A673 (cell line): ENCODE data around the gene NOS3. TPM values are rescaled to one million over a fixed set of nuclear protein-coding genes. Genes with fewer than 3 reads are reported as not detected.

Source experiments
- BruUV-seq: library from RNA; stranded (reverse); fragments of 400-500 nt; replicated peaks from 2 replicates; lab custom pipeline; 2021; lab: Mats Ljungman, UMichigan
- CTCF ChIA-PET: fragments of 300-600 bp; sonication (Branson Sonifier 250); formaldehyde crosslinking; loops from one replicate; lab custom pipeline; 2022; ENCODE audit warnings: antibody characterized with exemption; lab: Charles Lee
- POLR2A ChIA-PET: fragments of 300-600 bp; sonication (Branson Sonifier 250); formaldehyde crosslinking; loops from one replicate; lab custom pipeline; 2022; ENCODE audit warnings: antibody characterized with exemption; ENCODE audit not compliant: low non-redundant PET; lab: Charles Lee
- DNase-seq: peaks from one replicate; pipeline ENCODE4 v3.0.0-alpha.2; 2015; ENCODE audit warnings: low spot score
- H3K27ac ChIP-seq: fragments of 200-600 bp; sonication (generic); 2 replicates; pipeline ENCODE4 v1.5.1; 2016; ENCODE audit warnings: mixed run types, low read depth, mild to moderate bottlenecking, mixed read lengths, antibody characterized with exemption, low read length; ENCODE audit not compliant: poor library complexity, severe bottlenecking
- H3K27me3 ChIP-seq: fragments of 200-600 bp; sonication (generic); replicated peaks from 2 replicates; pipeline ENCODE4 v1.6.1; 2017; ENCODE audit warnings: mixed run types, low read depth, mild to moderate bottlenecking, mixed read lengths, antibody characterized with exemption, low read length; ENCODE audit not compliant: insufficient read depth, poor library complexity
- H3K36me3 ChIP-seq: fragments of 200-600 bp; sonication (generic); 2 replicates; pipeline ENCODE4 v1.6.1; 2016; ENCODE audit warnings: mixed run types, mild to moderate bottlenecking, mixed read lengths, antibody characterized with exemption, low read length; ENCODE audit not compliant: insufficient read depth, poor library complexity, severe bottlenecking
- H3K4me1 ChIP-seq: fragments of 200-600 bp; sonication (generic); 2 replicates; pipeline ENCODE4 v1.6.1; 2017; ENCODE audit warnings: mixed run types, mild to moderate bottlenecking, mixed read lengths, antibody characterized with exemption, low read length; ENCODE audit not compliant: insufficient read depth, poor library complexity, severe bottlenecking
- H3K4me3 ChIP-seq: fragments of 200-600 bp; sonication (generic); 2 replicates; pipeline ENCODE4 v1.5.1; 2016; ENCODE audit warnings: low read depth, mixed run types, mild to moderate bottlenecking, mixed read lengths, low read length; ENCODE audit not compliant: poor library complexity, severe bottlenecking
- H3K9me3 ChIP-seq: fragments of 200-600 bp; sonication (generic); 2 replicates; pipeline ENCODE4 v1.6.1; 2016; ENCODE audit warnings: mixed run types, low read depth, mild to moderate bottlenecking, mixed read lengths, antibody characterized with exemption, low read length; ENCODE audit not compliant: poor library complexity, severe bottlenecking
- CTCF ChIP-seq: fragments of 300-800, 200-600 bp; sonication (generic); conservative IDR thresholded peaks from 2 replicates; pipeline ENCODE4 v1.5.1; 2017; ENCODE audit warnings: low read depth, mild to moderate bottlenecking, antibody characterized with exemption, low read length, moderate library complexity, mixed read lengths
- EZH2 ChIP-seq: fragments of 200-600 bp; sonication (generic); IDR thresholded peaks from 2 replicates; pipeline ENCODE4 v1.6.1; 2017; ENCODE audit warnings: borderline replicate concordance, low read depth, mild to moderate bottlenecking, mixed read lengths, antibody characterized with exemption, low read length; ENCODE audit not compliant: poor library complexity, severe bottlenecking
- intact Hi-C: fragments of 100-400 bp; cut with micrococcal nuclease; formaldehyde crosslinking; loops from one replicate; pipeline ENCODE4 v1.10.0; 2022; ENCODE audit not compliant: unreplicated experiment
- total RNA-seq: library from RNA; stranded (reverse); gene quantifications from 2 replicates; pipeline ENCODE4 v1.2.3, GENCODE V29; 2021

NOS3 gene
- total RNA-seq, 1 experiment from 2014 or later, result 0.75 TPM

- no peak overlapping the region for H3K4me3 ChIP-seq
- DNase-seq, result no peak
- ChIA-PET POLR2A (no interaction called here), CTCF (no interaction called here)
- H3K4me1 ChIP-seq, result peaks cover 28% of the 10 kb centered on the region
- no peak for TF ChIP-seq EZH2
- TF ChIP-seq CTCF, result no peak
- H3K9me3 ChIP-seq, result no peaks in the 10 kb centered on the region
- intact Hi-C loops, result no loop called here
- no TSS peak for BruUV-seq
- H3K27me3 ChIP-seq, result peaks cover 6% of the 10 kb centered on the region
- H3K36me3 ChIP-seq, result no peaks in the 10 kb centered on the region
- H3K27ac ChIP-seq, result no peak overlapping the region
These were observed 25.1 kb downstream of the NOS3 start for GRCh38 chr7:151015967-151016366.

GRCh38 chr7:151016505-151016904 lies 25.7 kb downstream of the NOS3 start:
- intact Hi-C loops, result no loop called here
- Histone ChIP-seq H3K4me1 (peaks cover 28% of the 10 kb centered on the region), H3K9me3 (no peaks in the 10 kb centered on the region), H3K4me3 (no peak overlapping the region), H3K27me3 (peaks cover 6% of the 10 kb centered on the region), H3K36me3 (no peaks in the 10 kb centered on the region), H3K27ac (no peak overlapping the region)
- no peak for DNase-seq
- CTCF ChIA-PET, result no interaction called here
- no TSS peak for BruUV-seq
- POLR2A ChIA-PET, result no interaction called here
- TF ChIP-seq CTCF (no peak), EZH2 (no peak)

- Histone ChIP-seq H3K4me3 (no peak overlapping the region), H3K36me3 (no peaks in the 10 kb centered on the region), H3K27ac (no peak overlapping the region), H3K9me3 (no peaks in the 10 kb centered on the region), H3K27me3 (peaks cover 6% of the 10 kb centered on the region), H3K4me1 (peaks cover 28% of the 10 kb centered on the region)
- ChIA-PET CTCF (no interaction called here), POLR2A (no interaction called here)
- intact Hi-C loops, result no loop called here
- DNase-seq, result no peak
- TF ChIP-seq CTCF (no peak), EZH2 (no peak)
- no TSS peak for BruUV-seq
These were observed 26.1 kb downstream of the NOS3 start for GRCh38 chr7:151016942-151017341.
